Gastroesophageal sphincter (tissue), 4 donors: ENCODE data around the gene RTN4RL1. TPM values are rescaled to one million over a fixed set of nuclear protein-coding genes. Genes with fewer than 3 reads are reported as not detected.
"Not testable (repeated sequence)": the region's sequence is repeated elsewhere in the genome, so short reads cannot be mapped to it uniquely, and the experiment has no call there.

Experiments used
- ATAC-seq: fragments of 150-250 bp; one replicate; pipeline ENCODE4 v1.9.1; 2016; ENCODE audit warnings: mild to moderate bottlenecking, moderate library complexity
- H3K27ac ChIP-seq, 4 donors: fragments of 200-600 bp; sonication (generic) in 3 of 4; 1 replicate in 3 of 4; 2 replicates in 1 of 4; pipeline ENCODE4 v1.5.1; 2016 to 2019
- H3K27me3 ChIP-seq: fragments of 200-600 bp; sonication (generic); one replicate; pipeline ENCODE4 v1.5.1; 2019
- H3K36me3 ChIP-seq, 2 donors: fragments of 200-600 bp; sonication (generic); one replicate each; pipeline ENCODE4 v1.5.1; 2019; ENCODE audit warnings: control low read depth in 1 of 2
- H3K4me1 ChIP-seq, 3 donors: fragments of 200-600 bp; sonication (generic); 1 replicate in 2 of 3; 2 replicates in 1 of 3; pipeline ENCODE4 v1.5.1; 2016 to 2019; ENCODE audit warnings: control low read depth in 2 of 3
- H3K4me3 ChIP-seq, 2 donors: fragments of 200-600 bp; sonication (generic); one replicate each; pipeline ENCODE4 v1.5.1; 2019; ENCODE audit warnings: mild to moderate bottlenecking in 1 of 2, moderate library complexity in 1 of 2
- H3K9me3 ChIP-seq, 3 donors: fragments of 200-600 bp; sonication (generic); one replicate each; pipeline ENCODE4 v1.5.1; 2017 to 2019; ENCODE audit warnings: control low read depth in 2 of 3
- EP300 ChIP-seq: sonication (generic); formaldehyde crosslinking; IDR thresholded peaks from one replicate; pipeline ENCODE4 v1.6.1; 2017; ENCODE audit warnings: antibody characterized with exemption, mild to moderate bottlenecking
- POLR2A ChIP-seq, 2 donors: fragments of 450-650 bp; IDR thresholded peaks; one replicate each; pipeline ENCODE4 v1.6.1; 2017; ENCODE audit warnings: antibody characterized with exemption in 2 of 2, mild to moderate bottlenecking in 2 of 2, moderate library complexity in 1 of 2
- POLR2AphosphoS5 ChIP-seq: sonication (generic); formaldehyde crosslinking; IDR thresholded peaks from one replicate; pipeline ENCODE4 v1.6.1; 2017; ENCODE audit warnings: antibody characterized with exemption
- WGBS, 2 donors: methylation state at CpG; one replicate each; pipeline ENCODE4 v1.1.5; 2018; ENCODE audit warnings: low coverage in 1 of 2; 5-methylcytosine and 5-hydroxymethylcytosine counted together
- total RNA-seq, 4 donors: library from RNA; depleted of rRNA; stranded (reverse); fragments of >200 nt; gene quantifications; one replicate each; pipeline ENCODE4 v1.1.0, GENCODE V29; 2016
- TF ChIP-seq, protein P1 (sequence below), 4 experiments: fragments of 200-600 bp in 2 of 4; fragments of 450-650 bp in 2 of 4; sonication (generic) in 1 of 4; IDR thresholded peaks; one replicate each; pipeline ENCODE4 v1.5.1; 2017 to 2019; ENCODE audit warnings: antibody characterized with exemption in 4 of 4, mild to moderate bottlenecking in 2 of 4, moderate library complexity in 2 of 4

RTN4RL1 gene
- total RNA-seq, 4 donors from 2014 or later: 0.58 to 0.81 (median 0.72) TPM; not detected in 1

DNA sequence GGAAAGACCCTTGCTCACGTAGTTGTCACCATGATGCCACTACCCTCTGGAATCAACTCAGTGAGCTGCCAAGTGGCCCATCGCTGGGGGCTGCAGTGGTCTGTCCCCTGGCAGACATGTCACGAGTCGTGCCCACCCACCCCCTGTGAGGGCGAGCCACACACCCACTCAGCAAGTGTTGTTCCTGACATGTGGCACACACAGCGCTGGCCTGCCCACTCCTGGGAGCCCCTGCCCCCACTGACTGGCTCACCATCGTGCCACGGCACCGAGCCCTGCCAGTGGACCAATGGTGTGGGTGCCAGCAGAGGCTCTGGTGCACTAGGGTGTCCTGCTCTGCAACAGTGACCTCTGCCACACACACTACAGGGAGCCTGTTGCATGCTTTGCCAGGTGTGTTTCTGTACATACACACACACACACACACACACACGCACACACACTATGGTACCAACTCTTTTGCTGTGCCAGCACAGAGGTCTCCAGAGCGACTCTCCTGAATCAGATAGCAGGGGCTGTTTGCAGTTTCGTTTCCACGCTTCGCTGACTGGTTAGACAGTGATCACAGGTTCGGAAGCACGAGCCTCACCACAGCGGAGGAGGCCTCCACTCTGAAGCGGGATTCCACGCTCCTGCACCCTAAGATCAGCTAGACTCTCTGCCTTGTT, 7.7 kb downstream of the RTN4RL1 start:
- Histone ChIP-seq H3K4me3 (no peak overlapping the region), H3K4me1 (peaks cover 0 to under 1% (median 0%) of the 10 kb centered on the region in 3 donors), H3K27ac (no peak overlapping the region), H3K9me3 (no peaks in the 10 kb centered on the region), H3K27me3 (peaks cover 33% of the 10 kb centered on the region), H3K36me3 (no peaks in the 10 kb centered on the region)
- TF ChIP-seq POLR2A (IDR thresholded peaks at IDR 0.05) (no peak), POLR2AphosphoS5 (no peak), EP300 (no peak)
- TF ChIP-seq, protein P1, sequence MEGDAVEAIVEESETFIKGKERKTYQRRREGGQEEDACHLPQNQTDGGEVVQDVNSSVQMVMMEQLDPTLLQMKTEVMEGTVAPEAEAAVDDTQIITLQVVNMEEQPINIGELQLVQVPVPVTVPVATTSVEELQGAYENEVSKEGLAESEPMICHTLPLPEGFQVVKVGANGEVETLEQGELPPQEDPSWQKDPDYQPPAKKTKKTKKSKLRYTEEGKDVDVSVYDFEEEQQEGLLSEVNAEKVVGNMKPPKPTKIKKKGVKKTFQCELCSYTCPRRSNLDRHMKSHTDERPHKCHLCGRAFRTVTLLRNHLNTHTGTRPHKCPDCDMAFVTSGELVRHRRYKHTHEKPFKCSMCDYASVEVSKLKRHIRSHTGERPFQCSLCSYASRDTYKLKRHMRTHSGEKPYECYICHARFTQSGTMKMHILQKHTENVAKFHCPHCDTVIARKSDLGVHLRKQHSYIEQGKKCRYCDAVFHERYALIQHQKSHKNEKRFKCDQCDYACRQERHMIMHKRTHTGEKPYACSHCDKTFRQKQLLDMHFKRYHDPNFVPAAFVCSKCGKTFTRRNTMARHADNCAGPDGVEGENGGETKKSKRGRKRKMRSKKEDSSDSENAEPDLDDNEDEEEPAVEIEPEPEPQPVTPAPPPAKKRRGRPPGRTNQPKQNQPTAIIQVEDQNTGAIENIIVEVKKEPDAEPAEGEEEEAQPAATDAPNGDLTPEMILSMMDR (IDR thresholded peaks at IDR 0.05): no peak
- ATAC-seq: no peak
- WGBS, 2 donors: 87 to 100% methylated on average over 1 to 10 of the region's 19 CpGs

DNA sequence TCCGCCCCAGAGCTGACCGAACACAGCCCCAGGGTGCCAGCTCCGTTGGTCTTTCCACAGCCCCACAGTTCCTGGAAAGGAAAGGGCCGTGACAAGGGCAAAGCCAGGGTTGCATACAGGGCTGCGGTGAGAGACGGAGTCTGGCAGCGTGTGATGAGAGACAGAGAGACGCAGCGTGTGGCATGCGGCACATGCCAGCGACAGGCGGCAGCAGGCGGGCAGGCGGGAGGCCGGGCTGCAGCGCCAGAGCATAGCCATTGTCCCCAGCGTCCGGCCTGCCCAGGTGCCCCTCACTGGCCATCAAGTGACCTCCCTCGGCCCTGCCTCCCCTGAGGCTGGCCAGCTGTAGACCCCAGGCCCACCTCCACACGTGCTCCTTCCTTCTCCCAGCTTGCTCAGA, 8.6 kb downstream of the RTN4RL1 start:
- Histone ChIP-seq H3K4me3 (no peak overlapping the region), H3K4me1 (peaks cover 0 to 10% (median 0%) of the 10 kb centered on the region in 3 donors), H3K36me3 (no peaks in the 10 kb centered on the region), H3K27ac (no peak overlapping the region), H3K9me3 (no peaks in the 10 kb centered on the region), H3K27me3 (peaks cover 32% of the 10 kb centered on the region)
- no peak for TF ChIP-seq EP300
- no peak for TF ChIP-seq POLR2AphosphoS5
- no peak for ATAC-seq
- 80 to 100% methylated on average over 3 to 7 of the region's 20 CpGs for WGBS, 2 donors

DNA sequence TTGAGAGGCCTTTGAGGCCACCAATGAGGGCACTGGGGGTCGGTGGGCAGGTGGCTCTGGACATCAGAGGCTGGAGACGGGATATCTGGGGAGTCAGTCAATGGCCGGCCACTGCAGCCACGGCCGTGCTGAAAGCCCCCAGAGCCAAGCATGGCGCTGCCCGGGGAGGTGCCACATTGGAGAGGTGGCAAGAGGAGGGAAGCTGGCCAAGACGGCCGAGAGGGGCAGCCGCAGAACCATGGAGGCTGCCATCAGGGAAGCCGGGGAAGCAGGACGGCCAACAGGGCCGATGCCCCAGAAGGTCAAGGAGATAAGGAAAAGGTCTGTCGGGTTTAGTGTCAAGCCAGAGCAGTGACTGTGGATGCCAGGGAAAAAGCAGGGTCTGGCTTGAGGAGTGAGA, 9.8 kb downstream of the RTN4RL1 start:
- Histone ChIP-seq H3K36me3 (no peaks in the 10 kb centered on the region), H3K4me1 (peaks cover 0 to 14% (median 0%) of the 10 kb centered on the region in 3 donors), H3K27me3 (peaks cover 32% of the 10 kb centered on the region), H3K9me3 (no peaks in the 10 kb centered on the region), H3K27ac (no peak overlapping the region), H3K4me3 (no peak overlapping the region)
- no peak for TF ChIP-seq POLR2AphosphoS5
- TF ChIP-seq, protein P1 (IDR thresholded peaks at IDR 0.05): no peak
- TF ChIP-seq EP300: no peak
- TF ChIP-seq POLR2A (IDR thresholded peaks at IDR 0.05): no peak
- WGBS, 2 donors: 71% methylated on average over 12 of the region's 14 CpGs; no CpG with 5 or more reads in 1 of the 2 donors
- no peak for ATAC-seq

DNA sequence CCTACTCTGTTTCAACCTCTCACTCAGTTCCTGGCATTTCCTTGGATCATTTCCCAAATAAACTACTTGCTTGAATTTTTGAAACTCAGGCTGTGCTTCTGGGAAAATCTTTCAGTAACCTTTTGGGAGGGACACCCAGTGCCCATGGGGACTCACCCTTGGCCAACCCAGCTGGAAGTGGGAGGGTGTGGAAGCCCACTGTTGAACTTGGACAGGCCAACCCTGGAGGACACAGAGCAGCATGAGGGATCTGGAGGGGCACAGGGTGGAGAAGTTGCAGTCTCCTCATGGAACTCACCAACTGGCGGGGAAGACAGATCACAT, 11.2 kb downstream of the RTN4RL1 start:
- ATAC-seq: no peak
- Histone ChIP-seq H3K36me3 (no peaks in the 10 kb centered on the region), H3K27ac (no peak overlapping the region), H3K27me3 (peaks cover 29% of the 10 kb centered on the region), H3K4me3 (no peak overlapping the region), H3K9me3 (no peaks in the 10 kb centered on the region), H3K4me1 (peaks cover 0 to 14% (median 0%) of the 10 kb centered on the region in 3 donors)
- WGBS, 2 donors: no CpG with 5 or more reads among the region's 1 CpG
- TF ChIP-seq POLR2A (IDR thresholded peaks at IDR 0.05) (no peak), EP300 (no peak), POLR2AphosphoS5 (no peak)
- TF ChIP-seq, protein P1 (IDR thresholded peaks at IDR 0.05): no peak

DNA sequence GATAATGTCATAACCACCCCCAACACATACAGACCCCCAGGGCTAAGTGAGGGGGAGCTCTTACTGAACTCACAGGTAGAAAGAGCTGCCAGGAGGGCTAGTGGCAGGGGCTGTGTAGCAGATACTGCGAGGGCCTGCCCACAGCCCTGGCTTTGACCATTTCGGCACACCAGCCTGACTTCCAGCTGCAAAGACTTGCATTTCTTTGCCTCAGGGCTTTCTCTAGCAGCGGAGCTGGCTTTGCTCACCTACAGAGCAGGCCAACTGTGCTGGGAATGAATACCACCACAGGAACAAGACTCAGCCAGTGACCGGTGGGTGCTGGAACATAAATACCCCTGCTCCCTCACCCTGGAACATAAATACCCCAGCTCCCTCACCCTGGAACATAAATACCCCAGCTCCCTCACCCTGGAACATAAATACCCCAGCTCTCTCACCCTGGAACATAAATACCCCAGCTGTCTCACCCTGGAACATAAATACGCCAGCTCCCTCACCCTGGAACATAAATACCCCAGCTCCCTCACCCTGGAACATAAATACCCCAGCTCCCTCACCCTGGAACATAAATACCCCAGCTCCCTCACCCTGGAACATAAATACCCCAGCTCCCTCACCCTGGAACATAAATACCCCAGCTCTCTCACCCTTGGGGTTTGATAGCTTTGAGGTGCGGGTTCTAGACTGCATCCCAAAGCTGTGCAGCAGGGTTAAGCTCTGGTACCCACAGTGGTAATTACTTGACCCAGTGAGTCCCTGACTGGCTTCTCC, 11.7 kb downstream of the RTN4RL1 start:
- not testable (repeated sequence) for H3K9me3 ChIP-seq, ATAC-seq, H3K4me3 ChIP-seq, H3K27ac ChIP-seq, H3K36me3 ChIP-seq
- Histone ChIP-seq H3K27me3 (peaks cover 24% of the 10 kb centered on the region), H3K4me1 (peaks cover 0 to 14% (median 0%) of the 10 kb centered on the region in 3 donors)
- 71 to 94% methylated on average over 3 to 4 of the region's 6 CpGs for WGBS, 2 donors

DNA sequence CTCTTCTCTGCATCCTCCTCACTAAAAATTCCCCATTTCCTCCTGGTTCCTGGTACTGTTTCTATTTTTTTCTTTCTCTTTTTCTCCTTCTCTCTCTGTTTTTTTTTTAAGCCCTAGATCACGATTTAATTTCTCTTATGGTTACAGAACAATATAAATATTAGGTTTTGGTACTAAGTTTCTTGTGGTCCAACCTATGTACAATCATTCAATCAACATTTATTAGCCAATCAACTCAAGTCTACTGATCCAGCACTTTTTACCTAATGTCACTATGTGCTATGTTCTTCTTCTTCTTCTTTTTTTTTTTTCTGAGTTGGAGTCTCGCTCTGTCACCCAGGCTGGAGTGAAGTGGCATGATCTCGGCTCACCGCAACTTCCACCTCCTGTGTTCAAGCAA, 12.6 kb downstream of the RTN4RL1 start:
- Histone ChIP-seq H3K27me3 (peaks cover 16% of the 10 kb centered on the region), H3K4me3 (no peak overlapping the region), H3K27ac (peak overlapping the region in 2 of 4 donors; percentile 28 to 64), H3K9me3 (no peaks in the 10 kb centered on the region), H3K4me1 (peaks cover 0 to 14% (median 0%) of the 10 kb centered on the region in 3 donors), H3K36me3 (no peaks in the 10 kb centered on the region)
- no peak for ATAC-seq
- 86 to 87% methylated on average over 2 to 3 of the region's 4 CpGs for WGBS, 2 donors
- TF ChIP-seq EP300: no peak
- TF ChIP-seq, protein P1 (IDR thresholded peaks at IDR 0.05): no peak
- TF ChIP-seq POLR2AphosphoS5: no peak
- no peak for TF ChIP-seq POLR2A (IDR thresholded peaks at IDR 0.05)
